ENCODE measurements around the gene ACADL.

GRCh38 chr2:210157526-210157925, 67.7 kb downstream of the ACADL start:
- TF ChIP-seq CTCF (conservative IDR thresholded peaks at IDR 0.05) (no peak), ZFX (IDR thresholded peaks at IDR 0.05) (no peak)
